H1 (cell line): ENCODE data around the gene GAN. TPM values are rescaled to one million over a fixed set of nuclear protein-coding genes. Genes with fewer than 3 reads are reported as not detected.

Experiments
- CTCF ChIA-PET: fragments of 300-600 bp; sonication (Branson Sonifier 250); formaldehyde crosslinking; loops from one replicate; lab custom pipeline; 2021; ENCODE audit not compliant: partially characterized antibody; lab: Charles Lee
- POLR2A ChIA-PET: fragments of 300-600 bp; sonication (Branson Sonifier 250); formaldehyde crosslinking; loops from one replicate; lab custom pipeline; 2021; ENCODE audit warnings: inconsistent platforms; ENCODE audit not compliant: partially characterized antibody; lab: Charles Lee
- DNase-seq, 2 experiments: peaks; one replicate each; pipeline versions ENCODE4 v3.0.0 to v3.0.0-alpha.2; 2010 to 2022; ENCODE audit warnings: low spot score in 2 of 2, low read depth in 1 of 2, mixed read lengths in 1 of 2
- FAIRE-seq: peaks from 2 replicates; lab custom pipeline; 2011; peaks lifted over from hg19 to GRCh38; lab: Jason Lieb, UNC
- H2AFZ ChIP-seq: 2 replicates; pipeline ENCODE4 v1.8.1; 2012; ENCODE audit warnings: low read length, inconsistent platforms
- H2AK5ac ChIP-seq: 2 replicates; pipeline ENCODE4 v1.6.1; 2013; ENCODE audit warnings: low read depth, low read length
- H2BK120ac ChIP-seq: replicated peaks from 2 replicates; pipeline ENCODE3; 2013; ENCODE audit warnings: low read depth, low read length, inconsistent platforms
- H2BK12ac ChIP-seq: 2 replicates; pipeline ENCODE4 v1.6.1; 2013; ENCODE audit warnings: low read depth, low read length
- H2BK15ac ChIP-seq: 2 replicates; pipeline ENCODE4 v1.6.1; 2013; ENCODE audit warnings: low read length
- H2BK20ac ChIP-seq: 2 replicates; pipeline ENCODE4 v1.6.1; 2013; ENCODE audit warnings: low read length
- H2BK5ac ChIP-seq: 2 replicates; pipeline ENCODE4 v1.6.1; 2013; ENCODE audit warnings: low read depth, low read length
- H3K14ac ChIP-seq: 2 replicates; pipeline ENCODE4 v1.6.1; 2013; ENCODE audit warnings: inconsistent platforms; ENCODE audit not compliant: insufficient read length
- H3K18ac ChIP-seq: 2 replicates; pipeline ENCODE4 v1.6.1; 2013; ENCODE audit warnings: low read length; ENCODE audit errors: extremely low read depth
- H3K23ac ChIP-seq: 2 replicates; pipeline ENCODE4 v1.6.1; 2013; ENCODE audit warnings: inconsistent platforms; ENCODE audit not compliant: insufficient read length
- H3K23me2 ChIP-seq: 2 replicates; pipeline ENCODE4 v1.6.1; 2013; ENCODE audit warnings: low read depth, low read length
- H3K27ac ChIP-seq: 2 replicates; pipeline ENCODE4 v1.6.1; 2011; ENCODE audit warnings: low read depth, low read length, inconsistent platforms
- H3K27me3 ChIP-seq, 4 experiments: replicated peaks in 1 of 4; 1 replicate in 1 of 4; 2 replicates in 3 of 4; pipeline versions ENCODE4 v1.6.1 to v1.8.1; 2011 to 2013; ENCODE audit warnings: low read length in 3 of 4, mild to moderate bottlenecking in 3 of 4, inconsistent platforms in 2 of 4, mixed read lengths in 2 of 4, moderate library complexity in 1 of 4; ENCODE audit not compliant: control insufficient read depth in 3 of 4, insufficient read depth in 3 of 4; ENCODE audit errors: extremely low read depth in 1 of 4
- H3K36me3 ChIP-seq, 4 experiments: 2 replicates each; pipeline versions ENCODE4 v1.6.1 to v1.8.1; 2011 to 2013; ENCODE audit warnings: mild to moderate bottlenecking in 4 of 4, low read length in 3 of 4, moderate library complexity in 2 of 4, control low read depth in 1 of 4, inconsistent platforms in 1 of 4; ENCODE audit not compliant: insufficient read depth in 4 of 4, control insufficient read depth in 2 of 4
- H3K4ac ChIP-seq: replicated peaks from 2 replicates; pipeline ENCODE3; 2013; ENCODE audit warnings: low read length, low read depth, mixed read lengths, inconsistent platforms; ENCODE audit not compliant: insufficient read length
- H3K4me1 ChIP-seq, 4 experiments: replicated peaks in 1 of 4; 1 replicate in 1 of 4; 2 replicates in 3 of 4; pipeline versions ENCODE4 v1.6.1 to v1.8.1; 2011 to 2013; ENCODE audit warnings: low read length in 3 of 4, inconsistent platforms in 2 of 4, mixed read lengths in 1 of 4; ENCODE audit not compliant: insufficient read depth in 4 of 4, control insufficient read depth in 3 of 4
- H3K4me2 ChIP-seq, 2 experiments: 2 replicates each; pipeline versions ENCODE4 v1.6.1 to v1.8.1; 2011 to 2013; ENCODE audit warnings: low read depth in 2 of 2, low read length in 2 of 2, control low read depth in 1 of 2, inconsistent platforms in 1 of 2, mild to moderate bottlenecking in 1 of 2; ENCODE audit not compliant: insufficient read depth in 1 of 2
- H3K4me3 ChIP-seq, 4 experiments: fragments of 200-600, 300-600 bp in 1 of 4; sonication (generic), shearing (Covaris generic), sonication (Bioruptor Twin) in 1 of 4; 2 replicates each; pipeline versions ENCODE4 v1.5.1 to v1.8.1; 2011 to 2016; ENCODE audit warnings: low read length in 4 of 4, low read depth in 3 of 4, control low read depth in 2 of 4, inconsistent platforms in 2 of 4, mild to moderate bottlenecking in 2 of 4, mixed read lengths in 1 of 4, moderate library complexity in 1 of 4; ENCODE audit not compliant: insufficient read depth in 2 of 4; ENCODE audit errors: extremely low read depth in 1 of 4
- H3K56ac ChIP-seq: replicated peaks from 2 replicates; pipeline ENCODE3; 2013; ENCODE audit warnings: low read depth, mild to moderate bottlenecking, mixed read lengths, low read length, inconsistent platforms; ENCODE audit not compliant: insufficient read length
- H3K79me1 ChIP-seq: 2 replicates; pipeline ENCODE4 v1.6.1; 2013; ENCODE audit warnings: low read depth, low read length, control low read depth
- H3K79me2 ChIP-seq, 2 experiments: 2 replicates each; pipeline versions ENCODE4 v1.6.1 to v1.8.1; 2012 to 2013; ENCODE audit warnings: low read length in 2 of 2, mild to moderate bottlenecking in 2 of 2, inconsistent platforms in 1 of 2; ENCODE audit not compliant: insufficient read depth in 2 of 2, control insufficient read depth in 1 of 2
- H3K9ac ChIP-seq, 4 experiments: replicated peaks in 1 of 4; 1 replicate in 1 of 4; 2 replicates in 3 of 4; pipeline versions ENCODE4 v1.6.1 to v1.8.1; 2011 to 2013; ENCODE audit warnings: low read depth in 3 of 4, low read length in 3 of 4, control low read depth in 2 of 4, mild to moderate bottlenecking in 2 of 4, moderate library complexity in 2 of 4, inconsistent platforms in 1 of 4; ENCODE audit errors: extremely low read depth in 1 of 4
- H3K9me3 ChIP-seq, 2 experiments: 2 replicates each; pipeline versions ENCODE4 v1.6.1 to v1.8.1; 2012 to 2013; ENCODE audit warnings: mild to moderate bottlenecking in 2 of 2, moderate library complexity in 2 of 2, control low read depth in 1 of 2, inconsistent platforms in 1 of 2, low read depth in 1 of 2, low read length in 1 of 2, mixed read lengths in 1 of 2; ENCODE audit not compliant: insufficient read depth in 2 of 2
- H4K20me1 ChIP-seq, 2 experiments: replicated peaks in 1 of 2; 2 replicates each; pipeline versions ENCODE3 to v1.8.1; 2011 to 2013; ENCODE audit warnings: inconsistent platforms in 2 of 2, low read length in 2 of 2, mild to moderate bottlenecking in 1 of 2; ENCODE audit not compliant: insufficient read depth in 2 of 2, control insufficient read depth in 1 of 2
- H4K5ac ChIP-seq: 2 replicates; pipeline ENCODE4 v1.6.1; 2013; ENCODE audit warnings: low read length, low read depth, mixed read lengths, inconsistent platforms; ENCODE audit not compliant: insufficient read length
- H4K8ac ChIP-seq: 2 replicates; pipeline ENCODE4 v1.8.0; 2013; ENCODE audit warnings: mild to moderate bottlenecking, moderate library complexity, low read length, inconsistent platforms; ENCODE audit not compliant: insufficient read depth; ENCODE audit errors: extremely low read depth
- H4K91ac ChIP-seq: replicated peaks from 2 replicates; pipeline ENCODE3; 2013; ENCODE audit warnings: low read length, mixed read lengths, inconsistent platforms; ENCODE audit not compliant: insufficient read length
- ATF3 ChIP-seq: IDR thresholded peaks from 2 replicates; pipeline ENCODE4 v1.6.1; 2011; ENCODE audit warnings: low read depth, mild to moderate bottlenecking, low read length; ENCODE audit not compliant: insufficient read depth
- EGR1 ChIP-seq: IDR thresholded peaks from 2 replicates; pipeline ENCODE4 v1.6.1; 2011; ENCODE audit warnings: low read depth, low read length, borderline replicate concordance
- POU5F1 ChIP-seq: IDR thresholded peaks from 2 replicates; pipeline ENCODE4 v1.6.1; 2011; ENCODE audit warnings: low read depth, mild to moderate bottlenecking, low read length, moderate library complexity
- WGBS, 2 experiments: shearing (Covaris generic) in 1 of 2; methylation state at CpG; one replicate each; pipeline versions ENCODE4 v1.1.6 to v1.1.7; 2013 to 2015; ENCODE audit warnings: low lambda C conversion rate in 2 of 2, mixed read lengths in 2 of 2, inconsistent platforms in 1 of 2, low coverage in 1 of 2, missing lambda C conversion rate in 1 of 2; ENCODE audit not compliant: insufficient replicate concordance in 2 of 2, insufficient coverage in 1 of 2, insufficient read length in 1 of 2; ENCODE audit errors: extremely low coverage in 1 of 2, missing lambda C conversion rate in 1 of 2; 5-methylcytosine and 5-hydroxymethylcytosine counted together
- polyA plus RNA-seq, 7 experiments: library from polyadenylated mRNA; depleted of rRNA in 3 of 7; stranded (reverse) in 5 of 7; unstranded in 2 of 7; fragments of >200 nt in 5 of 7; fragments of 200-250 nt in 2 of 7; gene quantifications; 1 replicate in 5 of 7; 2 replicates in 1 of 7; 4 replicates in 1 of 7; pipeline versions ENCODE4 v1.2.1 to v1.2.3, GENCODE V29; 2011 to 2013; ENCODE audit warnings: missing spikeins in 2 of 7, mixed read lengths in 2 of 7
- total RNA-seq: library from RNA; stranded (reverse); fragmentation: NEBNext Ultra II Directional; extraction: Animal tissue kit (Norgen Biotek cat#: 25700); gene quantifications from 2 replicates; pipeline ENCODE4 v1.2.1, GENCODE V29; 2021

GAN gene
- total and polyA plus RNA-seq, 2 of the 8 experiments (the other 6 are each of a cell fraction or from before 2014, with no cell fraction given): 4.5 to 23.9 TPM

DNA sequence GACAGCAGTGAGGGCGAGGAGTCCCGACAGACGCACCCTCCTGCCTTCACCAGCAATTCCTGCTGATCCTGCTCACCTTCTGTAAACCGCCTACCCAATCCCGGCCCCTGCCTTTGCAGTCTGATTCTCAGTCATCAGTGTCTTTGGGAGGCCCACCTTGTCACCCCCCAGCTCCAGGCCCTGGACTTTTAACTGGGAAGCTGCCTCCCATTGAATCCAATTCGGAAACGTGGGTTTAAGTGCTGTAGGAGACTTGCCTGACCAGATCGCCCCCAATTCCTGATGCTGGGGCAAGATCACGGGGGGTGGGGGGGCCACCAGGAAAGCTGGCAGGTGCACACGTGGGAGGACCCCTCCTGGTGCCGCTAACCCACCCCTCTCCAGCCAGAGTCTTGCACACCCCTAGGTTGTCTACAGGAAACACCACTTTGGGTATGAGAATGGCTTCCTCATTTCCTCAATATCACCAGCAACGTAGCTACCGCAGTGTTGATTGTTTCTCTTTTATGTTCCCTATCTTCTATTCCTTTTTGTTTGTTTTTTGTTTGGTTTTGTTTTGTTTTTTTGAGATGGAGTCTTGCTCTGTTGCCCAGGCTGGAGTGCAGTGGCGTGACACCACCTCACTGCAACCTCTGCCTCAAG is 83.2 kb downstream of the GAN start:
- 0 out of 4 replicates have a peak, but pooled peaks cover 0 to 4% of the 10 kb centered on the region in 2 experiments for H3K9me3 ChIP-seq
- no peak for DNase-seq
- no peaks in the 10 kb centered on the region for H3K23me2 ChIP-seq

More for the DNA sequence above, 83.2 kb downstream of the GAN start:
- Histone ChIP-seq H3K4me1 (no peaks in the 10 kb centered on the region), H3K4ac (no peak overlapping the region), H3K14ac (no peak overlapping the region), H3K4me2 (no peak overlapping the region), H3K79me1 (no peaks in the 10 kb centered on the region), H2BK120ac (no peak overlapping the region), H3K27me3 (no peaks in the 10 kb centered on the region), H3K79me2 (no peaks in the 10 kb centered on the region), H2BK12ac (no peak overlapping the region), H4K20me1 (no peaks in the 10 kb centered on the region), H2AFZ (no peak overlapping the region), H2BK20ac (no peak overlapping the region), H3K27ac (no peak overlapping the region), H4K91ac (no peak overlapping the region), H4K5ac (no peak overlapping the region), H2BK15ac (no peak overlapping the region), H3K18ac (no peak overlapping the region), H2AK5ac (no peak overlapping the region), H3K9ac (no peak overlapping the region), H3K56ac (no peak overlapping the region), H3K23ac (no peak overlapping the region), H4K8ac (peak overlapping the region; percentile 38; the same call in 1 of the 2 replicates), H2BK5ac (no peak overlapping the region), H3K36me3 (no peaks in the 10 kb centered on the region), H3K4me3 (no peak overlapping the region)
- FAIRE-seq: no peak
- TF ChIP-seq EGR1 (no peak), POU5F1 (no peak), ATF3 (no peak)
- POLR2A ChIA-PET: interaction anchor here (0.5 kb wide), 1 partner anchor 38 kb away, joined by 3 read pairs; no protein-coding TSS in a partner anchor
- CTCF ChIA-PET: interaction anchor here (0.7 kb wide), 1 partner anchor 422 kb away, joined by 3 read pairs; no protein-coding TSS in a partner anchor
- WGBS, 2 experiments: 87% methylated on average over 14 of the region's 14 CpGs; no CpG with 5 or more reads in 1 of the 2 experiments
